Right lobe of liver (tissue), 4 donors: ENCODE measurements around the gene SYNE1.

Source experiments
- CTCF ChIP-seq, 4 donors: fragments of 200-600 bp in 3 of 4; fragments of 450-650 bp in 1 of 4; IDR thresholded peaks; one replicate each; pipeline versions ENCODE4 v1.5.1 to v1.8.0; 2016 to 2022; ENCODE audit warnings: antibody characterized with exemption in 4 of 4, mild to moderate bottlenecking in 2 of 4
- POLR2A ChIP-seq: fragments of 450-650 bp; IDR thresholded peaks from one replicate; pipeline ENCODE4 v1.6.1; 2017; ENCODE audit warnings: antibody characterized with exemption, mild to moderate bottlenecking
- donor health status: DM: no; HTN: no; CAD: no.
- donor health status: DM: no; HTN: no; CAD: no.
- donor health status: DM: no; HTN: yes; CAD: no.

- no peak for TF ChIP-seq CTCF (IDR thresholded peaks at IDR 0.05)
- TF ChIP-seq POLR2A, result no peak
These were observed 79.7 kb downstream of the SYNE1 start for GRCh38 chr6:152557502-152557901.
